Neural cell (in vitro differentiated cells): ENCODE measurements around the gene LGALS1. TPM values are rescaled to one million over a fixed set of nuclear protein-coding genes. Genes with fewer than 3 reads are reported as not detected.

Experiments used
- H2AFZ ChIP-seq: fragments of 200-600, 300-800 bp; sonication (generic), shearing (Covaris generic); 2 replicates; pipeline ENCODE4 v1.6.0; 2014; ENCODE audit warnings: low read depth, mild to moderate bottlenecking, antibody characterized with exemption, low read length, moderate library complexity
- H3F3A ChIP-seq: fragments of 200-600 bp; shearing (Covaris generic); 2 replicates; pipeline ENCODE4 v1.6.1; 2016; ENCODE audit warnings: mild to moderate bottlenecking, moderate library complexity, mixed read lengths, antibody characterized with exemption, low read length; ENCODE audit not compliant: insufficient read depth, poor library complexity, severe bottlenecking
- H3K27ac ChIP-seq: fragments of 200-600, 300-800 bp; sonication (generic), shearing (Covaris generic); 2 replicates; pipeline ENCODE4 v1.5.1; 2014; ENCODE audit warnings: mild to moderate bottlenecking, low read length, moderate library complexity
- H3K27me3 ChIP-seq: fragments of 300-800, 200-600 bp; sonication (generic), shearing (Covaris generic); 2 replicates; pipeline ENCODE4 v1.6.0; 2014; ENCODE audit warnings: mild to moderate bottlenecking, low read depth, low read length, moderate library complexity; ENCODE audit not compliant: insufficient read depth
- H3K36me3 ChIP-seq: fragments of 300-800, 200-600 bp; sonication (generic), shearing (Covaris generic); 2 replicates; pipeline ENCODE4 v1.5.1; 2014; ENCODE audit warnings: mild to moderate bottlenecking, antibody characterized with exemption, low read length, moderate library complexity; ENCODE audit not compliant: insufficient read depth
- H3K4me2 ChIP-seq: fragments of 300-800, 200-600 bp; sonication (generic), shearing (Covaris generic); 2 replicates; pipeline ENCODE4 v1.6.0; 2014; ENCODE audit warnings: mild to moderate bottlenecking, low read length
- H3K4me3 ChIP-seq: fragments of 300-800, 200-600 bp; sonication (generic), shearing (Covaris generic); 2 replicates; pipeline ENCODE4 v1.5.1; 2014; ENCODE audit warnings: mild to moderate bottlenecking, low read length, moderate library complexity
- H3K79me2 ChIP-seq: fragments of 200-600 bp; shearing (Covaris generic); replicated peaks from 2 replicates; pipeline ENCODE4 v1.6.0; 2014; ENCODE audit warnings: mild to moderate bottlenecking, low read length, moderate library complexity; ENCODE audit not compliant: insufficient read depth
- H3K9ac ChIP-seq: fragments of 300-800, 200-600 bp; sonication (generic), shearing (Covaris generic); 2 replicates; pipeline ENCODE4 v1.6.1; 2016; ENCODE audit warnings: mild to moderate bottlenecking, low read length, mixed read lengths
- H3K9me2 ChIP-seq: fragments of 200-600 bp; shearing (Covaris generic); 2 replicates; pipeline ENCODE4 v1.6.1; 2016; ENCODE audit warnings: mild to moderate bottlenecking, low read length, mixed read lengths; ENCODE audit not compliant: insufficient read depth
- H3K9me3 ChIP-seq: fragments of 200-600, 300-800 bp; sonication (generic), shearing (Covaris generic); 2 replicates; pipeline ENCODE4 v1.6.1; 2016; ENCODE audit warnings: mild to moderate bottlenecking, mixed run types, low read length, moderate library complexity, mixed read lengths
- H4K20me1 ChIP-seq: fragments of 200-600 bp; shearing (Covaris generic); 2 replicates; pipeline ENCODE4 v1.6.1; 2016; ENCODE audit warnings: mild to moderate bottlenecking, mixed run types; ENCODE audit not compliant: insufficient read depth
- EP300 ChIP-seq: fragments of 450-650 bp; conservative IDR thresholded peaks from 2 replicates; pipeline ENCODE4 v1.6.1; 2014; ENCODE audit warnings: antibody characterized with exemption, mild to moderate bottlenecking, moderate library complexity; ENCODE audit not compliant: poor library complexity, severe bottlenecking
- EZH2 ChIP-seq: fragments of 200-600, 300-800 bp; shearing (Covaris generic), sonication (generic); IDR thresholded peaks from 2 replicates; pipeline ENCODE4 v1.6.1; 2014; ENCODE audit warnings: antibody characterized with exemption, low read length, borderline replicate concordance, mild to moderate bottlenecking; ENCODE audit not compliant: insufficient read depth, poor library complexity, severe bottlenecking
- MXI1 ChIP-seq: fragments of 450-650 bp; conservative IDR thresholded peaks from 2 replicates; pipeline ENCODE4 v1.6.1; 2014; ENCODE audit warnings: antibody characterized with exemption, mild to moderate bottlenecking; ENCODE audit not compliant: poor library complexity, severe bottlenecking
- POLR2AphosphoS5 ChIP-seq: IDR thresholded peaks from 2 replicates; pipeline ENCODE4 v1.6.1; 2012
- RAD21 ChIP-seq: fragments of 450-650 bp; conservative IDR thresholded peaks from 2 replicates; pipeline ENCODE4 v1.6.1; 2014; ENCODE audit warnings: antibody characterized with exemption, mild to moderate bottlenecking, moderate library complexity
- REST ChIP-seq: IDR thresholded peaks from 2 replicates; pipeline ENCODE4 v1.6.1; 2012; ENCODE audit warnings: borderline replicate concordance
- SMC3 ChIP-seq: fragments of 450-650 bp; conservative IDR thresholded peaks from 2 replicates; pipeline ENCODE4 v1.6.1; 2014; ENCODE audit warnings: antibody characterized with exemption, mild to moderate bottlenecking, moderate library complexity; ENCODE audit not compliant: poor library complexity
- TAF1 ChIP-seq: IDR thresholded peaks from 2 replicates; pipeline ENCODE4 v1.6.1; 2012; ENCODE audit warnings: low read depth
- polyA plus RNA-seq: library from polyadenylated mRNA; depleted of rRNA; stranded (reverse); fragments of >200 nt; gene quantifications from 2 replicates; pipeline ENCODE4 v1.2.3, GENCODE V29; 2014
- TF ChIP-seq, protein P1 (sequence below): fragments of 450-650 bp; IDR thresholded peaks from 2 replicates; pipeline ENCODE4 v1.5.1; 2014; ENCODE audit warnings: antibody characterized with exemption, mild to moderate bottlenecking, moderate library complexity; ENCODE audit not compliant: poor library complexity, severe bottlenecking

The LGALS1 gene
- polyA plus RNA-seq, 1 donor from 2014 or later: not detected

DNA sequence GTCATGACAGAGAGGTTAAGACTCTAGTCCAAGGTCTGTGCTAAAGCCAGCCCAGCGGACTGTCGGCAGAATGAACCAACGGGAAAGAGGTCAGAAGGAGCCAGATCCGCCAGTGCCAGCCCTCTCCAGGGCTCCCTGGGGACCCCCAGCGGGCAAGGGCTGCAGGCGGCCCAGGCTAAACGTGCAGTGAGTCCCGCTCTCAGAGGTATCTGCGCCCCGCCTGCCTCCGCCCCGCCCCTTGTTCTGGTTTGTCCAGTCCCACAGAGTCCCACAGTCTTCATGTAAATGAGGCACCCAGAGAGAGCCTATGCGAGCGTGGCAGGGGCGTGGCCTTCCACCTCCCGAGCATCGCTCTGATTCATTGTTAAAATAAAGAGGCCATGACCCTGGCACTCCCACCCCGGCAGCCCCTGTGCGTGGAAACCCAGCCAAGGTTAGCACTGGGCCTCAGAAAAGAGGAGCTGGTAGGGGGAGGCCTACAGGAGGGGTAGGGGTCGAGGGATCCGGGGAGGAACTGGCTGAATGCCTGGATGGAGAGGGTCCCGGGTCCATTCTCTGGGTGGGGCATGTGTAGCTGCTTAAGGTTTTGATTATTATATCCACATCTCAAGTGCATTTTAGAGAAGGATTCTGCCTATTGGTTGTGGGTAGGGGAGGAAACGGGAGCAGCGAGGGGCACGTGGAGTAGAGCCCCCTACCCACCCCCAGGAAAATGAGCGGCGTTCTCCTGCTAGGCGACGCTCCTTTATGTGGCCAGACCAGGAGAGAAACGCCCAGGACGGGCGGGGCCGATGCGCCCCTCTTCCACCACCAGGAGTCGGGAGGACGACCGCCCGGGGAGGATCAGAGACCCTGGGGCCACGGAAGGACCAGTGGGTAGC, 21.5 kb downstream of the LGALS1 start, which contains the start of gene TRIOBP:
TSS of gene TRIOBP (plus strand) at position 392 of the 881 bp plus-strand sequence. CDS start 4,318 bp downstream, outside the sequence.
- Histone ChIP-seq H3K9ac (peak within 1 kb of the TSS; percentile 90), H3K27me3 (no peaks in the 10 kb centered on the region), H4K20me1 (no peaks in the 10 kb centered on the region), H3K79me2 (peaks cover 12% of the 10 kb centered on the region), H3K36me3 (peaks cover 5% of the 10 kb centered on the region), H3K9me3 (no peaks in the 10 kb centered on the region), H3K4me2 (peak within 1 kb of the TSS; percentile 98), H3K9me2 (no peaks in the 10 kb centered on the region), H3K27ac (peak within 1 kb of the TSS; percentile 89), H2AFZ (peak within 1 kb of the TSS; percentile 92), H3K4me3 (peak within 1 kb of the TSS; percentile 92), H3F3A (no peaks in the 10 kb centered on the region)
- TF ChIP-seq REST: peak; percentile 85
- TF ChIP-seq MXI1: peak; percentile 64
- peak; percentile 69 for TF ChIP-seq SMC3
- TF ChIP-seq, protein P1, sequence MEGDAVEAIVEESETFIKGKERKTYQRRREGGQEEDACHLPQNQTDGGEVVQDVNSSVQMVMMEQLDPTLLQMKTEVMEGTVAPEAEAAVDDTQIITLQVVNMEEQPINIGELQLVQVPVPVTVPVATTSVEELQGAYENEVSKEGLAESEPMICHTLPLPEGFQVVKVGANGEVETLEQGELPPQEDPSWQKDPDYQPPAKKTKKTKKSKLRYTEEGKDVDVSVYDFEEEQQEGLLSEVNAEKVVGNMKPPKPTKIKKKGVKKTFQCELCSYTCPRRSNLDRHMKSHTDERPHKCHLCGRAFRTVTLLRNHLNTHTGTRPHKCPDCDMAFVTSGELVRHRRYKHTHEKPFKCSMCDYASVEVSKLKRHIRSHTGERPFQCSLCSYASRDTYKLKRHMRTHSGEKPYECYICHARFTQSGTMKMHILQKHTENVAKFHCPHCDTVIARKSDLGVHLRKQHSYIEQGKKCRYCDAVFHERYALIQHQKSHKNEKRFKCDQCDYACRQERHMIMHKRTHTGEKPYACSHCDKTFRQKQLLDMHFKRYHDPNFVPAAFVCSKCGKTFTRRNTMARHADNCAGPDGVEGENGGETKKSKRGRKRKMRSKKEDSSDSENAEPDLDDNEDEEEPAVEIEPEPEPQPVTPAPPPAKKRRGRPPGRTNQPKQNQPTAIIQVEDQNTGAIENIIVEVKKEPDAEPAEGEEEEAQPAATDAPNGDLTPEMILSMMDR: peak; percentile 80
- peak; percentile 59 for TF ChIP-seq RAD21
- TF ChIP-seq EP300: no peak
- TF ChIP-seq POLR2AphosphoS5: peak; percentile 86
- TF ChIP-seq EZH2: no peak
- TF ChIP-seq TAF1: peak; percentile 52

DNA sequence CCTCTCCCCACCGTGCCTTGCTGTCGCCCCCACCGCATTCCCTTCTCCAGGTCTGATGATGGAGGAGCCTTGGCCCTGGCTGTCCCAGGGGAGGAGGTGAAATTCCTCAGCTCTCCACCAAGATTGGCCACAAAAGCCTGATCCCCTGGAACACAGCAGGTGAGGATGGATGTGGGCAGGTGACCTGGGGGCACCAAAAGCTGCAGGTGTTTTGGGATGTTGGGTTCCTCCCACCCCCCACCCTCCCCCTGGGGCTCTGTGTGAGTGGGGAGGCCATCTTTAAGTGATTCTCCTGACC, 22.1 kb downstream of the LGALS1 start:
- no peaks in the 10 kb centered on the region for H3K27me3 ChIP-seq
- TF ChIP-seq TAF1: no peak
- TF ChIP-seq, protein P1: no peak
- TF ChIP-seq MXI1: no peak
- TF ChIP-seq RAD21: no peak
- no peak for TF ChIP-seq REST
- TF ChIP-seq SMC3: no peak
- no peak for TF ChIP-seq EP300
- TF ChIP-seq EZH2: no peak
- no peak for TF ChIP-seq POLR2AphosphoS5
- H3K36me3 ChIP-seq: peaks cover 5% of the 10 kb centered on the region
- peak overlapping the region; percentile 92 for H2AFZ ChIP-seq
- H3F3A ChIP-seq: no peaks in the 10 kb centered on the region
- peak overlapping the region; percentile 98 for H3K4me2 ChIP-seq
- peak overlapping the region; percentile 89 for H3K27ac ChIP-seq
- H3K9me2 ChIP-seq: no peaks in the 10 kb centered on the region
- H4K20me1 ChIP-seq: no peaks in the 10 kb centered on the region
- H3K9me3 ChIP-seq: no peaks in the 10 kb centered on the region
- peak overlapping the region; percentile 92 for H3K4me3 ChIP-seq
- H3K79me2 ChIP-seq: peaks cover 12% of the 10 kb centered on the region
- peak overlapping the region; percentile 90 for H3K9ac ChIP-seq
